Measurements from ENCODE around the gene TICAM2. TPM values are rescaled to one million over a fixed set of nuclear protein-coding genes. Genes with fewer than 3 reads are reported as not detected.

Gene TICAM2
- total and polyA plus RNA-seq, 9 of the 15 experiments (the other 6 are each of a cell fraction or from before 2014, with no cell fraction given): 0.15 to 1.8 (median 0.98) TPM

GRCh38 chr5:115625579-115626444 is 23.5 kb upstream of the TICAM2 start, which contains the start of gene TMED7 (continued):
- TF ChIP-seq, protein P1, sequence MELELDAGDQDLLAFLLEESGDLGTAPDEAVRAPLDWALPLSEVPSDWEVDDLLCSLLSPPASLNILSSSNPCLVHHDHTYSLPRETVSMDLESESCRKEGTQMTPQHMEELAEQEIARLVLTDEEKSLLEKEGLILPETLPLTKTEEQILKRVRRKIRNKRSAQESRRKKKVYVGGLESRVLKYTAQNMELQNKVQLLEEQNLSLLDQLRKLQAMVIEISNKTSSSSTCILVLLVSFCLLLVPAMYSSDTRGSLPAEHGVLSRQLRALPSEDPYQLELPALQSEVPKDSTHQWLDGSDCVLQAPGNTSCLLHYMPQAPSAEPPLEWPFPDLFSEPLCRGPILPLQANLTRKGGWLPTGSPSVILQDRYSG (tag; conservative IDR thresholded peaks at IDR 0.05; ENCODE audit: low read depth): no peak
- TF ChIP-seq HDAC1 (IDR thresholded peaks at IDR 0.05) (peak in 1 of 2 experiments; percentile 46; a peak in 2 of 4 replicates), RAD51 (IDR thresholded peaks at IDR 0.05; ENCODE audit: borderline replicate concordance, low read depth) (peak; percentile 29; the same call in 1 of the 2 replicates), BHLHE40 (IDR thresholded peaks at IDR 0.05; ENCODE audit: low read length) (peak; percentile 87), SREBF1 (IDR thresholded peaks at IDR 0.05; ENCODE audit: borderline replicate concordance, low read depth, low read length) (0 out of 2 replicates have a peak, but pooled peaks have one; percentile 56), TBP (optimal IDR thresholded peaks at IDR 0.05; ENCODE audit: low read depth, low read length) (peak; percentile 82), RFX1 (IDR thresholded peaks at IDR 0.05) (peak; percentile 70), ZNF76 (CRISPR knock-in tag; IDR thresholded peaks at IDR 0.05; ENCODE audit: borderline replicate concordance) (no peak), SAFB (IDR thresholded peaks at IDR 0.05; ENCODE audit: borderline replicate concordance, low read depth, low read length) (peak; percentile 95), ATF4 (CRISPR knock-in tag; IDR thresholded peaks at IDR 0.05) (no peak), POLR2H (tag; IDR thresholded peaks at IDR 0.05; ENCODE audit: low read depth) (peak; percentile 79; the same call in 1 of the 2 replicates), KLF6 (CRISPR knock-in tag; IDR thresholded peaks at IDR 0.05; ENCODE audit: borderline replicate concordance) (peak; percentile 89; the same call in 1 of the 2 replicates), ZNF766 (CRISPR knock-in tag; conservative IDR thresholded peaks at IDR 0.05) (peak; percentile 71; the same call in 1 of the 2 replicates), FOXM1 (IDR thresholded peaks at IDR 0.05; ENCODE audit: low read depth) (no peak), FOXM1 (CRISPR knock-in tag; IDR thresholded peaks at IDR 0.05; ENCODE audit: low read depth) (0 out of 2 replicates have a peak, but pooled peaks have one; percentile 56), HNRNPH1 (optimal IDR thresholded peaks at IDR 0.05; ENCODE audit: low read depth, low read length) (no peak), GTF2E2 (tag; IDR thresholded peaks at IDR 0.05) (0 out of 2 replicates have a peak, but pooled peaks have one; percentile 31), ZNF12 (CRISPR knock-in tag; IDR thresholded peaks at IDR 0.05) (0 out of 2 replicates have a peak, but pooled peaks have one; percentile 40)
- TF ChIP-seq, protein P2, sequence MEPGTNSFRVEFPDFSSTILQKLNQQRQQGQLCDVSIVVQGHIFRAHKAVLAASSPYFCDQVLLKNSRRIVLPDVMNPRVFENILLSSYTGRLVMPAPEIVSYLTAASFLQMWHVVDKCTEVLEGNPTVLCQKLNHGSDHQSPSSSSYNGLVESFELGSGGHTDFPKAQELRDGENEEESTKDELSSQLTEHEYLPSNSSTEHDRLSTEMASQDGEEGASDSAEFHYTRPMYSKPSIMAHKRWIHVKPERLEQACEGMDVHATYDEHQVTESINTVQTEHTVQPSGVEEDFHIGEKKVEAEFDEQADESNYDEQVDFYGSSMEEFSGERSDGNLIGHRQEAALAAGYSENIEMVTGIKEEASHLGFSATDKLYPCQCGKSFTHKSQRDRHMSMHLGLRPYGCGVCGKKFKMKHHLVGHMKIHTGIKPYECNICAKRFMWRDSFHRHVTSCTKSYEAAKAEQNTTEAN (CRISPR knock-in tag; IDR thresholded peaks at IDR 0.05): 0 out of 2 replicates have a peak, but pooled peaks have one; percentile 37
